Measurements from ENCODE around the gene GTF2A1L. TPM values are rescaled to one million over a fixed set of nuclear protein-coding genes. Genes with fewer than 3 reads are reported as not detected.

The GTF2A1L gene
- total RNA-seq = 12.8 TPM

- no peaks in the 10 kb centered on the region for H3K9me3 ChIP-seq
- no peaks in the 10 kb centered on the region for H3K27me3 ChIP-seq
- TF ChIP-seq POLR2A (IDR thresholded peaks at IDR 0.05) (no peak), CTCF (IDR thresholded peaks at IDR 0.05) (no peak), POLR2AphosphoS5 (IDR thresholded peaks at IDR 0.05; ENCODE audit: insufficient read depth in 1 of 2, low read depth in 1 of 2) (no peak)
- H3K36me3 ChIP-seq = no peaks in the 10 kb centered on the region
- DNase-seq (ENCODE audit: extremely low spot score in 2 of 2) = no peak
- H3K4me3 ChIP-seq = no peak within 1 kb of the TSS
- H3K27ac ChIP-seq = no peak within 1 kb of the TSS
- H3K4me1 ChIP-seq = no peaks in the 10 kb centered on the region
- intact Hi-C loops (cut with DNase I) = no loop called here
Measured at GRCh38 chr2:48617618-48618017, at the start of gene GTF2A1L. Gene GTF2A1L, plus strand, starts transcription at chr2:48617856. Its CDS starts 19 bp downstream, at chr2:48617875.

GRCh38 chr2:48568547-48568946 is 49.1 kb upstream of the GTF2A1L start:
- Histone ChIP-seq H3K36me3 (peaks cover 0 to 7% of the 10 kb centered on the region in 2 donors), H3K27me3 (no peaks in the 10 kb centered on the region), H3K27ac (no peak overlapping the region), H3K4me1 (peaks cover 23% of the 10 kb centered on the region), H3K9me3 (no peaks in the 10 kb centered on the region), H3K4me3 (no peak overlapping the region)
- intact Hi-C loops (cut with DNase I) = no loop called here
- peak in 1 of 2 donors; percentile 34 for DNase-seq (ENCODE audit: extremely low spot score in 2 of 2)
- TF ChIP-seq CTCF (IDR thresholded peaks at IDR 0.05) (no peak), POLR2A (IDR thresholded peaks at IDR 0.05) (no peak), POLR2AphosphoS5 (IDR thresholded peaks at IDR 0.05; ENCODE audit: insufficient read depth in 1 of 2, low read depth in 1 of 2) (no peak)

GRCh38 chr2:48569433-48569832 is 48.2 kb upstream of the GTF2A1L start:
- Histone ChIP-seq H3K9me3 (no peaks in the 10 kb centered on the region), H3K4me3 (no peak overlapping the region), H3K27ac (no peak overlapping the region), H3K27me3 (no peaks in the 10 kb centered on the region), H3K36me3 (peaks cover 0 to 7% of the 10 kb centered on the region in 2 donors), H3K4me1 (peaks cover 23% of the 10 kb centered on the region)
- no peak for TF ChIP-seq POLR2AphosphoS5 (IDR thresholded peaks at IDR 0.05; ENCODE audit: insufficient read depth in 1 of 2, low read depth in 1 of 2)
- no peak for TF ChIP-seq CTCF (IDR thresholded peaks at IDR 0.05)
- no peak for TF ChIP-seq POLR2A (IDR thresholded peaks at IDR 0.05)
- DNase-seq (ENCODE audit: extremely low spot score in 2 of 2) = no peak
- intact Hi-C loops (cut with DNase I) = no loop called here

- DNase-seq (ENCODE audit: extremely low spot score in 2 of 2) = peak in 1 of 2 donors; percentile 81
- no peak for TF ChIP-seq POLR2AphosphoS5 (IDR thresholded peaks at IDR 0.05; ENCODE audit: insufficient read depth in 1 of 2, low read depth in 1 of 2)
- no peak for TF ChIP-seq CTCF (IDR thresholded peaks at IDR 0.05)
- no peak for TF ChIP-seq POLR2A (IDR thresholded peaks at IDR 0.05)
- Histone ChIP-seq H3K27me3 (no peaks in the 10 kb centered on the region), H3K4me1 (peaks cover 9% of the 10 kb centered on the region), H3K36me3 (peaks cover 0 to 7% of the 10 kb centered on the region in 2 donors), H3K27ac (no peak overlapping the region), H3K4me3 (no peak overlapping the region), H3K9me3 (no peaks in the 10 kb centered on the region)
- intact Hi-C loops (cut with DNase I) = no loop called here
Measured at GRCh38 chr2:48572816-48573215, 44.8 kb upstream of the GTF2A1L start.

GRCh38 chr2:48574353-48575287 is 43.0 kb upstream of the GTF2A1L start:
- no peak overlapping the region for H3K4me3 ChIP-seq
- H3K4me1 ChIP-seq = peaks cover 4% of the 10 kb centered on the region

More at GRCh38 chr2:48574353-48575287, 43.0 kb upstream of the GTF2A1L start:
- TF ChIP-seq POLR2AphosphoS5 (IDR thresholded peaks at IDR 0.05; ENCODE audit: insufficient read depth in 1 of 2, low read depth in 1 of 2) = no peak
- no peak for TF ChIP-seq CTCF (IDR thresholded peaks at IDR 0.05)
- no peak for TF ChIP-seq POLR2A (IDR thresholded peaks at IDR 0.05)
- peaks cover 0 to 7% of the 10 kb centered on the region in 2 donors for H3K36me3 ChIP-seq
- H3K27ac ChIP-seq = no peak overlapping the region
- H3K27me3 ChIP-seq = no peaks in the 10 kb centered on the region
- intact Hi-C loops (cut with DNase I) = loop anchor here (5.0 kb wide), 1 partner anchor 57 kb away; no protein-coding TSS in a partner anchor
- no peaks in the 10 kb centered on the region for H3K9me3 ChIP-seq
- no peak for DNase-seq (ENCODE audit: extremely low spot score in 2 of 2)
